Lung (tissue), 12 donors: Measurements from ENCODE around the gene ZBTB45. TPM values are rescaled to one million over a fixed set of nuclear protein-coding genes. Genes with fewer than 3 reads are reported as not detected.

Experiments
- ATAC-seq: fragments of 200-7000 bp; cut with Tn5 transposase; one replicate; pipeline ENCODE4 v1.9.1; 2020; ENCODE audit warnings: moderate number of reproducible peaks; ENCODE audit not compliant: insufficient read depth, low FRiP score
- DNase-seq, 3 donors: peaks; one replicate each; pipeline ENCODE4 v3.0.0-alpha.2; 2013 to 2017
- H3K27ac ChIP-seq, 2 donors: one replicate each; pipeline ENCODE4 v1.5.1; 2013; ENCODE audit warnings: mild to moderate bottlenecking in 2 of 2, moderate library complexity in 2 of 2, control low read depth in 1 of 2, inconsistent platforms in 1 of 2, low read depth in 1 of 2, low read length in 1 of 2
- H3K27me3 ChIP-seq, 3 donors: one replicate each; pipeline ENCODE4 v1.5.1; 2013; ENCODE audit warnings: low read length in 2 of 3; ENCODE audit not compliant: control insufficient read depth in 3 of 3, insufficient read depth in 3 of 3
- H3K36me3 ChIP-seq, 4 donors: one replicate each; pipeline ENCODE4 v1.5.1; 2013; ENCODE audit warnings: low read length in 4 of 4, mild to moderate bottlenecking in 1 of 4, moderate library complexity in 1 of 4; ENCODE audit not compliant: control insufficient read depth in 4 of 4, insufficient read depth in 4 of 4
- H3K4me1 ChIP-seq, 5 donors: one replicate each; pipeline ENCODE4 v1.5.1; 2013; ENCODE audit warnings: low read length in 5 of 5, mild to moderate bottlenecking in 2 of 5, moderate library complexity in 1 of 5; ENCODE audit not compliant: control insufficient read depth in 5 of 5, insufficient read depth in 5 of 5
- H3K4me3 ChIP-seq: one replicate; pipeline ENCODE4 v1.5.1; 2013; ENCODE audit warnings: mild to moderate bottlenecking, control low read depth, moderate library complexity
- H3K9ac ChIP-seq, 2 donors: one replicate each; pipeline ENCODE4 v1.5.1; 2013; ENCODE audit warnings: low read length in 2 of 2, control low read depth in 1 of 2; ENCODE audit not compliant: insufficient read depth in 1 of 2
- H3K9me3 ChIP-seq, 4 donors: one replicate each; pipeline ENCODE4 v1.5.1; 2013; ENCODE audit warnings: low read length in 3 of 4, mild to moderate bottlenecking in 1 of 4, moderate library complexity in 1 of 4; ENCODE audit not compliant: control insufficient read depth in 4 of 4, insufficient read depth in 3 of 4
- CTCF ChIP-seq: IDR thresholded peaks from 2 replicates; pipeline ENCODE4 v1.5.1; 2012; ENCODE audit warnings: mild to moderate bottlenecking; ENCODE audit errors: control extremely low read depth, extremely low read depth
- WGBS, 2 donors: extraction: QIAGEN DNeasy Blood & Tissue Kit; methylation state at CpG; one replicate each; pipeline ENCODE4 v1.1.7; 2013; 5-methylcytosine and 5-hydroxymethylcytosine counted together
- polyA plus RNA-seq, 2 donors: library from polyadenylated mRNA; stranded (reverse); fragments of 200-250 nt; gene quantifications; one replicate each; pipeline ENCODE4 v1.2.1, GENCODE V29; 2013
- total RNA-seq, 2 donors: library from RNA; depleted of rRNA in 1 of 2; stranded (reverse); fragments of >200 nt in 1 of 2; gene quantifications; one replicate each; pipeline ENCODE4 v1.2.1, GENCODE V29; 2014 to 2021
- donor health status: control.
- donor health status: control.
- donor health status: Bipolar disorder and iron deficiency.
- donor health status: healthy.
- donor health status: DM: yes; HTN: yes; CAD: no.

ZBTB45 gene
- total and polyA plus RNA-seq, 4 donors, result 6.0 to 20.2 (median 8.6) TPM

- Histone ChIP-seq H3K27me3 (no peaks in the 10 kb centered on the region), H3K9me3 (no peaks in the 10 kb centered on the region), H3K27ac (no peak overlapping the region), H3K9ac (no peak overlapping the region), H3K4me3 (no peak overlapping the region), H3K4me1 (no peaks in the 10 kb centered on the region), H3K36me3 (no peaks in the 10 kb centered on the region)
- DNase-seq (no peak), ATAC-seq (no peak)
- 74 to 85% methylated on average over 10 of the region's 10 CpGs for WGBS, 2 donors
- no peak for TF ChIP-seq CTCF
Measured at GRCh38 chr19:58531034-58531840, 11.6 kb upstream of the ZBTB45 start.

- Histone ChIP-seq H3K4me3 (no peak overlapping the region), H3K36me3 (no peaks in the 10 kb centered on the region), H3K4me1 (no peaks in the 10 kb centered on the region), H3K27ac (no peak overlapping the region), H3K9me3 (no peaks in the 10 kb centered on the region), H3K27me3 (no peaks in the 10 kb centered on the region), H3K9ac (no peak overlapping the region)
- ATAC-seq, result no peak
- DNase-seq, result no peak
- no peak for TF ChIP-seq CTCF
- 72 to 88% methylated on average over 3 of the region's 3 CpGs for WGBS, 2 donors
Measured at GRCh38 chr19:58529405-58529804, 9.8 kb upstream of the ZBTB45 start.

GRCh38 chr19:58522709-58523108, 3.1 kb upstream of the ZBTB45 start:
- Histone ChIP-seq H3K9me3 (no peaks in the 10 kb centered on the region), H3K36me3 (no peaks in the 10 kb centered on the region), H3K4me3 (no peak overlapping the region), H3K27ac (no peak overlapping the region), H3K9ac (no peak overlapping the region), H3K27me3 (no peaks in the 10 kb centered on the region), H3K4me1 (peaks cover 0 to 17% (median 4%) of the 10 kb centered on the region in 5 donors)
- no peak for DNase-seq
- no peak for TF ChIP-seq CTCF
- 86 to 90% methylated on average over 3 of the region's 3 CpGs for WGBS, 2 donors
- no peak for ATAC-seq

GRCh38 chr19:58521651-58522050, 2.0 kb upstream of the ZBTB45 start:
- Histone ChIP-seq H3K9ac (no peak overlapping the region), H3K36me3 (peaks cover 0 to 4% (median 2%) of the 10 kb centered on the region in 4 donors), H3K4me1 (peaks cover 0 to 18% (median 4%) of the 10 kb centered on the region in 5 donors), H3K27me3 (no peaks in the 10 kb centered on the region), H3K9me3 (no peaks in the 10 kb centered on the region), H3K4me3 (no peak overlapping the region), H3K27ac (no peak overlapping the region)
- WGBS, 2 donors, result 54 to 67% methylated on average over 4 of the region's 4 CpGs
- no peak for TF ChIP-seq CTCF
- ATAC-seq (no peak), DNase-seq (no peak)
